Neutrophil (primary cell): ENCODE measurements around the gene MAPK8IP3.

ENCODE experiments used
- H3K27ac ChIP-seq: fragments of 200-600 bp; sonication (generic); 2 replicates; pipeline ENCODE4 v1.5.1; 2016; ENCODE audit warnings: mild to moderate bottlenecking, moderate library complexity
- H3K27me3 ChIP-seq: fragments of 200-600 bp; sonication (generic); 2 replicates; pipeline ENCODE4 v1.6.0; 2016; ENCODE audit warnings: mild to moderate bottlenecking
- H3K36me3 ChIP-seq: fragments of 200-600 bp; sonication (generic); 2 replicates; pipeline ENCODE4 v1.5.1; 2017
- H3K4me1 ChIP-seq, 2 experiments: fragments of 200-600 bp in 1 of 2; sonication (generic) in 1 of 2; 1 replicate in 1 of 2; 2 replicates in 1 of 2; pipeline versions ENCODE4 v1.5.1 to v1.6.1; 2013 to 2016; ENCODE audit warnings: low read depth in 1 of 2, low read length in 1 of 2, mild to moderate bottlenecking in 1 of 2, moderate library complexity in 1 of 2; ENCODE audit not compliant: control insufficient read depth in 1 of 2, insufficient read depth in 1 of 2
- H3K4me3 ChIP-seq, 2 experiments: fragments of 200-600 bp in 1 of 2; sonication (generic) in 1 of 2; 1 replicate in 1 of 2; 2 replicates in 1 of 2; pipeline ENCODE4 v1.5.1; 2013 to 2016; ENCODE audit warnings: low read depth in 1 of 2, low read length in 1 of 2, mild to moderate bottlenecking in 1 of 2, moderate library complexity in 1 of 2
- H3K9me3 ChIP-seq: fragments of 200-600 bp; sonication (generic); 2 replicates; pipeline ENCODE4 v1.5.1; 2016
- TF ChIP-seq, protein P1 (sequence below): fragments of 200-600 bp; sonication (generic); IDR thresholded peaks from 2 replicates; pipeline ENCODE4 v1.5.1; 2016; ENCODE audit warnings: antibody characterized with exemption

Gene MAPK8IP3

DNA sequence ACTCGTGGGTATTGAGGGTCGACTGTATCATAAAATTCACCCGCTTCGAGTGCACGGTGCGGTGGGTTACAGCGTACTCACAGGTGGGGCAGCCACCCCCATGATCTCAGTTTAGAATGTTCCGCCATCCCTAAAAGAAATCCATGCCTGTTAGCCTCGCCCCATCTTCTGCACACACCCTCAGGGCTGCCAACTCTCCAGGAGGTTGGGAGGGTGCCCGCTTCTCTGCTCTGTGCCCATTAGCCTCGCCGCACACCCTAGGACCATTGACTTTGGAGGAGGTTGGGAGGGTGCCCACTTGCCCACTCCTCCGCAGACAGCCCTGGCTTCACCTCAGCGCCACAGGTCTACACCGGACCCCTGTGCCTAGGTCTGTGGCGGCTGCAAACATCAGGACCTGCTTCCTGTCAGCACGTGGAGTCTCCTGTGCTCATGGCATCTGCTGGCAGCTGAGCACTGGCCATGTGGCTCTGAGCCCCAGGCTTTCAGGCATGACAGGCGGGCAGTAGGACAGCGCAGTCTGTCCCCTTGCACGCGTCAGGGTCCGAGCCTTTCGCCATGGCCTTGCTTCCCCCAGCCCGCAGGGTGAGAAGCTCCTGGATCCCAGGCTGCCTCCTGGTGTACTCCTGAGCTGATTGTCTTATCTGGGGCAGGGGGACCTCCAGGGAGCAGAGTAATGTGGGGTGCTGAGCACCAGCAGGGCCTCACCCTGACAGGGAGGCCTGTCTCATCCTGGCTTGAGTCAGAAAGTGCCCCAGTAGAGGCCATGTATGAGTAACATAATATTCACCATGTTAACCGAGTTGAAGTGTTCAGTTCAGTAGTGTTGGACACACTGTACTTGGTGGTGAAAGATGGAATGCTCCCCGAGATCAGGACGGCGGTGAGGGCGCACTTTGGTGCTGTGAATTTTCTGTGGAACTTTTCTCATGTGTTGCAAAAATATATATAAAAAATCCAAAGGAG lies 43.4 kb downstream of the MAPK8IP3 start:
- no peaks in the 10 kb centered on the region for H3K4me1 ChIP-seq
- no peaks in the 10 kb centered on the region for H3K27me3 ChIP-seq
- H3K36me3 ChIP-seq = peaks cover 88% of the 10 kb centered on the region
- TF ChIP-seq, protein P1, sequence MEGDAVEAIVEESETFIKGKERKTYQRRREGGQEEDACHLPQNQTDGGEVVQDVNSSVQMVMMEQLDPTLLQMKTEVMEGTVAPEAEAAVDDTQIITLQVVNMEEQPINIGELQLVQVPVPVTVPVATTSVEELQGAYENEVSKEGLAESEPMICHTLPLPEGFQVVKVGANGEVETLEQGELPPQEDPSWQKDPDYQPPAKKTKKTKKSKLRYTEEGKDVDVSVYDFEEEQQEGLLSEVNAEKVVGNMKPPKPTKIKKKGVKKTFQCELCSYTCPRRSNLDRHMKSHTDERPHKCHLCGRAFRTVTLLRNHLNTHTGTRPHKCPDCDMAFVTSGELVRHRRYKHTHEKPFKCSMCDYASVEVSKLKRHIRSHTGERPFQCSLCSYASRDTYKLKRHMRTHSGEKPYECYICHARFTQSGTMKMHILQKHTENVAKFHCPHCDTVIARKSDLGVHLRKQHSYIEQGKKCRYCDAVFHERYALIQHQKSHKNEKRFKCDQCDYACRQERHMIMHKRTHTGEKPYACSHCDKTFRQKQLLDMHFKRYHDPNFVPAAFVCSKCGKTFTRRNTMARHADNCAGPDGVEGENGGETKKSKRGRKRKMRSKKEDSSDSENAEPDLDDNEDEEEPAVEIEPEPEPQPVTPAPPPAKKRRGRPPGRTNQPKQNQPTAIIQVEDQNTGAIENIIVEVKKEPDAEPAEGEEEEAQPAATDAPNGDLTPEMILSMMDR = no peak
- H3K4me3 ChIP-seq = no peak overlapping the region
- H3K27ac ChIP-seq = no peak overlapping the region
- H3K9me3 ChIP-seq = no peaks in the 10 kb centered on the region

DNA sequence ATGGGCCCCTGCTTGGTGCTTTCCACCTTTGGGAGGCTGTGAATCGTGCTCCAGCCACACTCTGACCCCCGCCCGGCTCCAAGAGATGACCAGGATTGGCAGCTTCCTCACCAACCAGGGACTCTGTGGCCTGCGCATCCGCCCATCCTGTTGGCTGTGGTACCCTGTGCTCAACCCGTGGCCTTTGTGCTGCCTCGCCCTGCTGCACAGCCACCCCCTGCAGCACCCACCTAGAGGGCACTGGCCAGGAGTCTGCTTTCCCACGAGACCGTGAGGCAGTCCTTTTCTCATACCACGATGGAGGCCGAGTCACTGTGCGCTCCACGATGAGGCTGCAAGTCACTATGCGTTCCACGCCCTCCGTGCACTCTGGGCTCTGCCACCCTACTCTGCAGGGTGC lies 46.0 kb downstream of the MAPK8IP3 start:
- no peaks in the 10 kb centered on the region for H3K27me3 ChIP-seq
- H3K27ac ChIP-seq = no peak overlapping the region
- no peaks in the 10 kb centered on the region for H3K9me3 ChIP-seq
- TF ChIP-seq, protein P1 = no peak
- H3K36me3 ChIP-seq = peaks cover 71% of the 10 kb centered on the region
- no peak overlapping the region for H3K4me3 ChIP-seq
- no peaks in the 10 kb centered on the region for H3K4me1 ChIP-seq

DNA sequence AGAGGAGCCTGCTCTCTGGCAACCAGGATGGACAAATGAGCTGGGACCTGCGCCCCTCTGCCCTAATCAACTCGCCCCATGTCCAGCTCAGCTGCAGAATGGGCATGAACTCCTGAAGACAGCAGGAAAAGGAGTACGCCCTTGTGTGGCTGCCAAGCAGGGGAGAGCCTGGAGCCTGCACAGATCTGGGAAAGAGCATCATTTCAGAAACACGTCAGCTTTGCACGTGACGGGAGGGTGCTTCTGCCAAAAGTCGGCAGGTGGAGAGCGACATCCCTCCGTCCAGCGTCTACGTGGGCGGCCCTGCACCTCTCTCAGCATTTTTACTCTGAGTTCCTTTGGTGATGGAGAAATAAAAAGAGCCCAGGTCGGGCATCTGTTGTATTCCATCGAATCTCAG lies 46.9 kb downstream of the MAPK8IP3 start:
- no peaks in the 10 kb centered on the region for H3K9me3 ChIP-seq
- no peaks in the 10 kb centered on the region for H3K27me3 ChIP-seq
- H3K4me3 ChIP-seq = no peak overlapping the region
- H3K4me1 ChIP-seq = no peaks in the 10 kb centered on the region
- TF ChIP-seq, protein P1 = no peak
- peaks cover 71% of the 10 kb centered on the region for H3K36me3 ChIP-seq
- H3K27ac ChIP-seq = no peak overlapping the region

DNA sequence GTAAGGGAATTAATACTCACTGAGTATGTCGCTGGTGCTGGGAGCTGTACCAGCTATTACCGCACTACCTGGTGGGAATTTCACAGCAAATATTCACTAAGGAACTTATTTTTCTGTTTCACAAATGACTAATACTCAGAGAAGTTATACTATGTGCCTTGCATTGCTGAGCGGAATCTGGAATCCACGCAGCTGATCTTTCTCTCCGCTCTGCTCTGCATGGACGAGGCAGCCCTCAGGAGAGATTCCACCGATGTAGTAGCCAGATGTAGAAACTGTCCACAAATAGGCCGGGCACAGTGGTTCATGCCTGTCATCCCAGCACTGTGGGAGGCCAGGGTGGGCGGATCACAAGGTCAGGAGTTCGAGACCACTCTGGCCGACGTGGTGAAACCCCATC lies 48.2 kb downstream of the MAPK8IP3 start:
- TF ChIP-seq, protein P1 = no peak
- Histone ChIP-seq H3K4me3 (no peak overlapping the region), H3K9me3 (no peaks in the 10 kb centered on the region), H3K36me3 (peaks cover 69% of the 10 kb centered on the region), H3K27me3 (no peaks in the 10 kb centered on the region), H3K27ac (no peak overlapping the region), H3K4me1 (no peaks in the 10 kb centered on the region)

DNA sequence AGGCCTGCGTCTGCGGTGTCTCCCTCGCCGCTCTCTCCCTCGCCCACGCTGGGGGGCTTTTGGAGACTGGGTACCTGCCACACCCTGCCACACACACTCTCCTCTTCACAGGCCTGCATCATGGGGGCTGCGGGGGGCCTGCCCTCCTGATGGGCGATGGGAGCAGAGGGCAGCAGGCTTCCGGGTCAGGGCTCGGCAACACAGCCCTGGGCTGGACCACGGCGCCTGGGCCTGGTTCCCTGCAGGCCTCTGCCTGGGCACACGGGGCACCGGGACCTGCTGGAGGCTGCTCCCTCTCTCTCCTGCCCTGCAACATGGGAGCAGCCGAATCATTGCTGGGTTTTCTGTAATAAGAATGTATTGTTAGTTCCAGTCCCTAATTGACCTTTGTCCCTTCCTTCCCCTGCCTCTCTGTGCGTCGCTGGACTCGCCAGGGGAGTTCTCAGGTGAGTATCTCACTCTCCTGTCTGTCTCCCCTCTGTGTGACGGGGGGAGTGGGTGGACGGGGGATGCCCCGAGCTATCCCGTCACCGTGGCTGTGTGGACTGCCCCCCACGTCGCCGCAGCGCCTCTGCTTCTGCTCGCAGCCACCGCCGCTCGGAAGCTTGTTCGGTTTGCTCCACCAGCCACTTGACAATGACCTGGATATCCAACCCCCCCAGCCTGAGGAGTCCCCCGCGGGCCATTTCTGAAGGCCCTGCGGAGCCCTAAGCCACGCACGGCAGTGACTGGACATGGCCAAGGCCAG lies 51.9 kb downstream of the MAPK8IP3 start:
- peaks cover 73% of the 10 kb centered on the region for H3K36me3 ChIP-seq

More for the DNA sequence above, 51.9 kb downstream of the MAPK8IP3 start:
- TF ChIP-seq, protein P1 = no peak
- H3K27me3 ChIP-seq = no peaks in the 10 kb centered on the region
- H3K4me1 ChIP-seq = no peaks in the 10 kb centered on the region
- no peaks in the 10 kb centered on the region for H3K9me3 ChIP-seq
- H3K27ac ChIP-seq = no peak overlapping the region
- H3K4me3 ChIP-seq = no peak overlapping the region
